NT2/D1 (cell line): Measurements from ENCODE around the gene CCSER2.
A peak's percentile ranks its signal among the peaks of the same experiment; 100 is the strongest.
"Not testable (repeated sequence)": the region's sequence is repeated elsewhere in the genome, so short reads cannot be mapped to it uniquely, and the experiment has no call there.

Source experiments
- DNase-seq: peaks from one replicate; pipeline ENCODE4 v3.0.0-alpha.2; 2011; ENCODE audit warnings: low read depth, low spot score
- H3K27me3 ChIP-seq: 2 replicates; pipeline ENCODE4 v1.6.0; 2011; ENCODE audit warnings: mild to moderate bottlenecking; ENCODE audit not compliant: insufficient read length, insufficient read depth
- H3K36me3 ChIP-seq: 2 replicates; pipeline ENCODE4 v1.6.1; 2011; ENCODE audit warnings: mild to moderate bottlenecking, low read length, mixed read lengths; ENCODE audit not compliant: insufficient read depth, insufficient read length
- H3K4me1 ChIP-seq: 2 replicates; pipeline ENCODE4 v1.5.1; 2011; ENCODE audit not compliant: insufficient read depth, insufficient read length
- H3K4me3 ChIP-seq: 2 replicates; pipeline ENCODE4 v1.5.1; 2011; ENCODE audit warnings: low read depth; ENCODE audit not compliant: insufficient read length
- H3K9ac ChIP-seq: 2 replicates; pipeline ENCODE4 v1.6.0; 2011; ENCODE audit warnings: low read depth; ENCODE audit not compliant: insufficient read length
- H3K9me3 ChIP-seq: 2 replicates; pipeline ENCODE4 v1.5.1; 2011; ENCODE audit warnings: mild to moderate bottlenecking, low read length; ENCODE audit not compliant: insufficient read depth
- SUZ12 ChIP-seq: IDR thresholded peaks from 2 replicates; pipeline ENCODE4 v1.6.1; 2011; ENCODE audit not compliant: insufficient read length, insufficient read depth; ENCODE audit errors: extremely low read depth
- YY1 ChIP-seq: IDR thresholded peaks from 2 replicates; pipeline ENCODE4 v1.6.1; 2011; ENCODE audit not compliant: insufficient read length, insufficient read depth
- ZNF274 ChIP-seq: IDR thresholded peaks from 2 replicates; pipeline ENCODE4 v1.6.1; 2011; ENCODE audit warnings: mild to moderate bottlenecking, low read depth, low read length

Gene CCSER2

DNA sequence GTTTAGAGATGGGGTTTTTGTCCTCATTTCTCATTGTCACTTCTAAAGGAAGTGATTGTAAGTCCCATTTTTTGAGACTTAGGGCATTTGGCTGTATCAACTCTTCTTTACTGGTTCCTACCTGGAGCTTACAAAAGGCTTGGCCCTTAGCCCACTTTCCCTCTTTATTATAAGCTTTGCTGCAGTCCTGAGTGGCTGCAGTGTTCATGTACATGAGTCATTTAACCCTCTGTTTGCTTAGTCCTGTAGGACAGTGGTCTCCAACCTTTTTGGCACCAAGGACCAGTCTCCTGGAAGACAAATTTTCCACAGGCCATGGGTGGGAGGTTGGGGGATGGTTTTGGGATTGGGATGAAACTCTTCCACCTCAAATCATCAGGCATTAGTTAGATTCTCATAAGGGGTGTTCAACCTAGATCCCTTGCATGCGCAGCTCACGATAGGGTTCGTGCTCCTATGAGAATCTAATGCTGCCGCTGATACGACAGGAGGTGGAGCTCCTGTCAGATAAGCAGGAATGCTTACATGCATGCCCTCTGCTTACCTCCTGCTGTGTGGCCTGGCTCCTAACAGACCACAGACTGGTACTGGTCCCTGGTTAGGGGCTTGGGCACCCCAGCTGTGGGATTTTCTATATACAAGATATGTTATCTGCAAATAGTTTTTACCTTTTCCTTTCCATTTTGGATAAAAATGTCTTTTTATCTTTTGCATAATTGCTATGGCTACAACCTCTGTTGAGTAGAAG lies 99.7 kb downstream of the CCSER2 start:
- TF ChIP-seq SUZ12: no peak
- TF ChIP-seq YY1: no peak
- TF ChIP-seq ZNF274: no peak
- Histone ChIP-seq H3K4me1 (no peaks in the 10 kb centered on the region), H3K4me3 (no peak overlapping the region), H3K9me3 (no peaks in the 10 kb centered on the region), H3K27me3 (no peaks in the 10 kb centered on the region), H3K9ac (no peak overlapping the region), H3K36me3 (no peaks in the 10 kb centered on the region)
- no peak for DNase-seq

DNA sequence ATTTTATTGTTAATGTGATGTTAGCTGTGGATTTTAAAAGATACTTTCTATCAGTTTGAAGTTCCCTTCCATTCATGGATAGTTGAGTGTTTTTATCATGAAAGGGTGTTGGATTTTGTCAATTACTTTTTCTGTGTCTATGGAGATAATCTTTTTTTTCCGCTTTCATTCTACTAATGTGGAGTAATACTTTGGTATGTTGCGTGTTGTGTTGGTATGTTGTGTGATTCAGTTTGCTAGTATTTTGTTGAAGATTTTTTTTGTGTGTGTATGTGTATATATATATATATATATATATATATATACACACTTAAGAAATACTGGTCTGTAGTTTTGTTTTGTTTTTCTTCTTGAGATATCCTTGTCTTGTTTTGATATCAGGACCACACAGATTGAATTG lies 100.3 kb downstream of the CCSER2 start:
- DNase-seq: no peak
- H3K9me3 ChIP-seq: no peaks in the 10 kb centered on the region

DNA sequence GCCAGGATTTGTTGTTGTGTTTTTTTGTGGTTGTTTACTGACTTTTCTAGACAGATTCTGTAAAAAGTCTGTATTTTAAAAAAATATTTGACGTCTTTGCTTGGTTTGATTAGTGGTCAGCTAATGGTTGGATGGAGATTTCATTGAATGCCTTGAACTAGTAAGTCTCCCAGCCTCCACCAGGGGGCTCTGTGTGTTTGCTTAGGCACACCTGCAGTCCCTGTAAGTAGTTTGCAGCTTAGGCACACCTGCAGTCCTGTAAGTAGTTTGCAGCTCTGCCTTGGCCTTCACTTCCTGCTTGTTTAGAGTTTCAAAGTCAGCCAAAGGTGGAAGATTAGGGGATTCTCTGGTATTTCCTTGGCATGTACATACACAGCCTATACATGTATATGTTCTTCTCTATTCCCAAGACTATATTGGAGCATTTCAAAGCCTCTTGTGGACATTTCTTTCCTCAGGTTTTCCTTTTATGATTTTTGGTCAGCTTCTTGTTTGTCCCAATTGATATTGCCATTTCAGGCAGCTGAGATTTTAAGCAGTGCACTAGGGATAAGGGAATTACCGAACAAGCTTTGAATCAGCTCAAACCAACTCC lies 101.6 kb downstream of the CCSER2 start:
- no peaks in the 10 kb centered on the region for H3K27me3 ChIP-seq
- H3K36me3 ChIP-seq: no peaks in the 10 kb centered on the region
- no peaks in the 10 kb centered on the region for H3K4me1 ChIP-seq
- DNase-seq: peak; percentile 60
- H3K4me3 ChIP-seq: no peak overlapping the region
- no peaks in the 10 kb centered on the region for H3K9me3 ChIP-seq
- H3K9ac ChIP-seq: no peak overlapping the region
- TF ChIP-seq SUZ12 (no peak), ZNF274 (no peak), YY1 (no peak)

More for the DNA sequence above, 100.3 kb downstream of the CCSER2 start:
- H3K27me3 ChIP-seq: no peaks in the 10 kb centered on the region
- no peak overlapping the region for H3K4me3 ChIP-seq
- no peaks in the 10 kb centered on the region for H3K36me3 ChIP-seq
- TF ChIP-seq YY1 (no peak), ZNF274 (no peak), SUZ12 (no peak)
- no peaks in the 10 kb centered on the region for H3K4me1 ChIP-seq
- no peak overlapping the region for H3K9ac ChIP-seq

DNA sequence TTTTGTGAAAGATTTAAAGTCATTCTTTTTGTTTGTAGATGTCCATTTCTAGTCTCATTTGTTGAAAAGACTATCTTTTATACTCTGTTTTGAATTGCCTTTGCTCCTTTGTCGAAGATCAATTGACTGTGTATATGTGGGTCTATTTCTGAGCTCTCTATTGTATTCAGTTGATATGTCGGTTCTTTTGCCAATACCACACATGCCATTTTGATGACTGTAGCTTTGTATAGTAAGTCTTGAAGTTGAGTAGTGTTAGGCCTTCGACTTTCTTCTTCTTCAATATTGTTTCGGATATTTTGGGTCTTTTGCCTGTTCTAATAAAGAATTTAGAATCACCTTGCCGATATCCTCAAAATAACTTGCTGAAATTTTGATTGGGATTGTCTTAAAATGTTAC lies 104.5 kb downstream of the CCSER2 start:
- Histone ChIP-seq H3K9me3 (no peaks in the 10 kb centered on the region), H3K9ac (no peak overlapping the region), H3K4me3 (no peak overlapping the region), H3K36me3 (no peaks in the 10 kb centered on the region), H3K4me1 (no peaks in the 10 kb centered on the region), H3K27me3 (no peaks in the 10 kb centered on the region)
- TF ChIP-seq YY1: no peak
- TF ChIP-seq SUZ12: no peak
- no peak for TF ChIP-seq ZNF274
- no peak for DNase-seq

DNA sequence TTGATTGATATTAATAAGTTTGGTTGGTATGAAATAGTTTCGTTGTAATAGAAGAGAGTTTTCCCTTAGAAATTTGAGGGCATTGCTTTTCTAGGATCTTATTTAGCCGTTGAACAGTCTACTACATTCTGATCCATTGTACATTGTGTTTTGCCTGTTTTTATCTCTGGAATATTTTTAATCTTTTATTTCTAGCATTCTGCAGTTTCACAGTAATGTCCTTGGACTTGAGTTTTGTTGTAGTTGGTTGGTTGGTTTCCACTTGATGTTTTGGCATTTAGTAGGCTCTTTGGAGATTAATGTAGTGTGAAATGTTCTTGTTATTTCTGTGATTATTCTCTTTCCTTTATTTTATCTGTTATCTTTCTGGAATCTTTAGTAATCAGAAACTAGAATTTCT lies 112.4 kb downstream of the CCSER2 start:
- no peak overlapping the region for H3K4me3 ChIP-seq
- no peaks in the 10 kb centered on the region for H3K27me3 ChIP-seq
- H3K9me3 ChIP-seq: no peaks in the 10 kb centered on the region
- no peak overlapping the region for H3K9ac ChIP-seq
- no peak for DNase-seq
- H3K36me3 ChIP-seq: no peaks in the 10 kb centered on the region
- H3K4me1 ChIP-seq: no peaks in the 10 kb centered on the region
- no peak for TF ChIP-seq SUZ12
- no peak for TF ChIP-seq YY1
- no peak for TF ChIP-seq ZNF274

DNA sequence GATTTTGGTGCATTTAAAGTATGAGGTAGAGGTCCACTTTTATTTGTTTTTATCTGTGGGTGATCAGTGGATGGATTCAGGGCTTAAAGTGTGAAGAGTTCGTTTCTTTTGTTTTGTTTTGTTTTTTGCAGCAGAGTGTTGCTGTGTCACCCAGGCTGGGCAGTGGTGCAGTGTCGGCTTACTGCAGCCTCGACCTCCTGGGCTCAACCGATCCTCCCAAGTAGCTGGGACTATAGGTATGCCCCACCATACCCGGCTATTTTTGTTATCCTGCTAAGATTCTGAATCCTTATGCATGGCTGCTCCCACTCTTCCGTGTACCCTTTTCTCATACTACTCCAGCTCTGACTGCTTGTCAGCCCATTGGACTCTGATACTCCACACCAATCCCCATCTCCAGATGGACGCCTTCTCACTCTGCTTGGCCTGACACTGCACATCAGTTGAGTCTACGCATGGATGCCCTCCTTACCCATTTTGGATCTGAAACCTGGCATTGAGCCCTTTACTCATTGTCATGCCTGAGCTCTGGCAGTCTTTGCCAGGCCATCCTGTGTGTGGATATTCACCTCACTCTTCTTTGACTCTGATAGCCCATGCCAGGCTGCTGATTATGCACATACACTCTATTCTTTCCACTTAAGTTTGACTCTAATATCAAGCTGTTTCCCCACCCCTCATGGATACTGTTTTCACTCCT lies 119.5 kb downstream of the CCSER2 start:
- no peak overlapping the region for H3K4me3 ChIP-seq
- H3K9me3 ChIP-seq: no peaks in the 10 kb centered on the region
- no peak for DNase-seq
- no peak overlapping the region for H3K9ac ChIP-seq
- peaks cover 5% of the 10 kb centered on the region for H3K4me1 ChIP-seq
- H3K27me3 ChIP-seq: no peaks in the 10 kb centered on the region
- H3K36me3 ChIP-seq: peaks cover 6% of the 10 kb centered on the region
- TF ChIP-seq ZNF274 (no peak), SUZ12 (no peak), YY1 (no peak)

DNA sequence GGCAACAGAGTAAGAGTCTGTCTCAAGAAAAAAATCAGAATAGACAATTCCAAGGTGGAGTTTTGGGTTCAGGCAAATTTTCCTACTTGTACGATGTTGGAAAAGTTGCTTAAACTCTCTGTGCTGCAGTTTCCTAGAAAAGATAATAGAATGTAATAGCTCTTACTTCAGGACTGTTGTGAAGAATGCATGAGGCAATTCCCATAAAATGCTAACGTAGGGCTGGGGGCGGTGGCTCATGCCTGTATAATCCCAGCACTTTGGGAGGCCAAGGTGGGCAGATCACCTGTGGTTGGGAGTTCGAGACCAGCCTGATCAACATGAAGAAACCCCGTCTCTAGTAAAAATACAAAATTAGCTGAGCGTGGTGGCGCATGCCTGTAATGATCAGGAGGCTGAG lies 121.0 kb downstream of the CCSER2 start:
- H3K9me3 ChIP-seq, H3K4me3 ChIP-seq, DNase-seq, H3K27me3 ChIP-seq, H3K4me1 ChIP-seq, H3K36me3 ChIP-seq, H3K9ac ChIP-seq: not testable (repeated sequence)

DNA sequence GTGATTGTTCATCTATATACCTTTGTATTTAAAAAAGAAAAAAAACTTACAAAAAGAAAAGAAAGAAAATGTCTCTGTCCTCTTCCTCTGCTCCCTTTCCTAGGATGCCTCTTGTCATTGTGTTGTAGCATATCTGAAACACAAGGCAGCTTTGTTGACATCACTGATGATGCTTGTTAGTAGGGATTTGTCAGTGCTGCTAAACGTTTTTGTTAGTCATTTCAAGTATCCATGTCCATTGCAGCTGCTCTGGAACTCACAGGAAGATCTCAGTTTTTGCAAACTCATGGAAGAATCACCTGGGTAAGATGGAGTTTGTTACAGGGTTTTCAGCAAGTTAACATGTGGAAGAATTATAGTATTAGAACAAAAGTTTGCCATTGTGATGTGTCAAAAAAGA lies 123.6 kb downstream of the CCSER2 start:
- TF ChIP-seq YY1 (no peak), SUZ12 (no peak), ZNF274 (no peak)
- H3K4me3 ChIP-seq: no peak overlapping the region
- DNase-seq: no peak
- H3K27me3 ChIP-seq: no peaks in the 10 kb centered on the region
- no peaks in the 10 kb centered on the region for H3K9me3 ChIP-seq
- peaks cover 5% of the 10 kb centered on the region for H3K4me1 ChIP-seq
- no peak overlapping the region for H3K9ac ChIP-seq
- peaks cover 6% of the 10 kb centered on the region for H3K36me3 ChIP-seq
